Embryonic facial prominence (tissue), 1 donor: ENCODE data around the gene GPR61.

Experiments used
- DNase-seq: peaks from one replicate; pipeline ENCODE4 v3.0.0-alpha.2; 2016; ENCODE audit errors: extremely low spot score

The GPR61 gene

GRCh38 chr1:109569323-109569722, 29.7 kb downstream of the GPR61 start:
- DNase-seq: no peak

- no peak for DNase-seq
Observed at GRCh38 chr1:109570414-109570813, 30.7 kb downstream of the GPR61 start.

GRCh38 chr1:109573785-109574184, 34.1 kb downstream of the GPR61 start:
- no peak for DNase-seq

- DNase-seq: no peak
Observed at GRCh38 chr1:109578947-109579443, 39.3 kb downstream of the GPR61 start.

- no peak for DNase-seq
Observed at GRCh38 chr1:109579491-109579890, 39.8 kb downstream of the GPR61 start.

- DNase-seq: no peak
Observed at GRCh38 chr1:109582021-109582420, 42.3 kb downstream of the GPR61 start.

- no peak for DNase-seq
Observed at GRCh38 chr1:109584766-109585165, 45.1 kb downstream of the GPR61 start.

GRCh38 chr1:109586055-109586454, 46.4 kb downstream of the GPR61 start:
- DNase-seq: no peak

GRCh38 chr1:109589177-109589576, 49.5 kb downstream of the GPR61 start:
- no peak for DNase-seq

GRCh38 chr1:109589679-109590078, 50.0 kb downstream of the GPR61 start:
- DNase-seq: no peak

GRCh38 chr1:109592916-109593315, 53.2 kb downstream of the GPR61 start:
- no peak for DNase-seq

GRCh38 chr1:109595531-109595930, 55.9 kb downstream of the GPR61 start:
- no peak for DNase-seq
